Panc1 (cell line): ENCODE measurements around the gene HOXD11. TPM values are rescaled to one million over a fixed set of nuclear protein-coding genes. Genes with fewer than 3 reads are reported as not detected.

Source experiments
- ATAC-seq: fragments of 200-7000 bp; cut with Tn5 transposase; 2 replicates; pipeline ENCODE4 v1.9.1; 2020; ENCODE audit warnings: mild to moderate bottlenecking, moderate library complexity
- BruUV-seq: library from RNA; stranded (reverse); fragments of 400-500 nt; replicated peaks from 2 replicates; lab custom pipeline; 2021; lab: Mats Ljungman, UMichigan
- CTCF ChIA-PET: fragments of 300-600 bp; sonication (Branson Sonifier 250); formaldehyde crosslinking; loops from one replicate; lab custom pipeline; 2022; ENCODE audit warnings: antibody characterized with exemption; lab: Charles Lee
- POLR2A ChIA-PET: fragments of 300-600 bp; sonication (Branson Sonifier 250); formaldehyde crosslinking; loops from one replicate; lab custom pipeline; 2022; ENCODE audit warnings: antibody characterized with exemption; lab: Charles Lee
- DNase-seq: peaks from one replicate; pipeline ENCODE4 v3.0.0-alpha.2; 2010; ENCODE audit warnings: low read depth, low spot score
- H3K27ac ChIP-seq: 2 replicates; pipeline ENCODE4 v1.5.1; 2011; ENCODE audit warnings: mild to moderate bottlenecking, low read length, inconsistent platforms
- H3K27me3 ChIP-seq: fragments of 200-500 bp; sonication (Bioruptor generic); 2 replicates; pipeline ENCODE4 v1.6.0; 2014; ENCODE audit warnings: low read length, inconsistent platforms; ENCODE audit not compliant: control insufficient read depth, insufficient read depth
- H3K36me3 ChIP-seq: fragments of 200-500 bp; sonication (Bioruptor generic); 2 replicates; pipeline ENCODE4 v1.5.1; 2014; ENCODE audit warnings: inconsistent platforms, mild to moderate bottlenecking, low read length, moderate library complexity; ENCODE audit not compliant: control insufficient read depth, insufficient read depth
- H3K4me1 ChIP-seq: 2 replicates; pipeline ENCODE4 v1.5.1; 2011; ENCODE audit warnings: inconsistent platforms, mild to moderate bottlenecking, low read length, moderate library complexity; ENCODE audit not compliant: control insufficient read depth, insufficient read depth
- H3K4me3 ChIP-seq, 2 experiments: 2 replicates each; pipeline ENCODE4 v1.5.1; 2011 to 2012; ENCODE audit warnings: low read depth in 2 of 2, low read length in 2 of 2, mild to moderate bottlenecking in 2 of 2, inconsistent platforms in 1 of 2, moderate library complexity in 1 of 2
- H3K9me3 ChIP-seq: fragments of 200-500 bp; sonication (Bioruptor generic); 2 replicates; pipeline ENCODE4 v1.5.1; 2014; ENCODE audit warnings: low read depth, mild to moderate bottlenecking, inconsistent platforms, low read length, moderate library complexity; ENCODE audit not compliant: control insufficient read depth, insufficient read depth
- CTCF ChIP-seq: fragments of 450-650 bp; IDR thresholded peaks from 2 replicates; pipeline ENCODE4 v1.5.1; 2017; ENCODE audit warnings: mild to moderate bottlenecking
- POLR2AphosphoS5 ChIP-seq: IDR thresholded peaks from 2 replicates; pipeline ENCODE4 v1.6.1; 2012; ENCODE audit warnings: mild to moderate bottlenecking, low read depth, low read length, moderate library complexity
- REST ChIP-seq, 2 experiments: IDR thresholded peaks; 2 replicates each; pipeline ENCODE4 v1.6.1; 2011 to 2012; ENCODE audit warnings: low read depth in 2 of 2, control low read depth in 1 of 2, low read length in 1 of 2, mild to moderate bottlenecking in 1 of 2, moderate library complexity in 1 of 2; ENCODE audit not compliant: insufficient read depth in 1 of 2
- SIN3A ChIP-seq: IDR thresholded peaks from 2 replicates; pipeline ENCODE4 v1.6.1; 2012; ENCODE audit warnings: low read depth, mild to moderate bottlenecking, low read length, moderate library complexity, borderline replicate concordance; ENCODE audit not compliant: insufficient read depth
- TCF7L2 ChIP-seq: IDR thresholded peaks from 2 replicates; pipeline ENCODE4 v1.6.1; 2011; ENCODE audit warnings: mild to moderate bottlenecking, low read depth, low read length, inconsistent platforms
- in situ Hi-C: cut with HindIII; loops from 2 replicates; pipeline ENCODE4 v1.10.0; 2016; ENCODE audit warnings: low sequenced_read_pairs, low pct_unique_long_range_greater_than_20kb
- intact Hi-C: fragments of 100-400 bp; cut with micrococcal nuclease; formaldehyde crosslinking; loops from one replicate; pipeline ENCODE4 v1.10.0; 2022; ENCODE audit not compliant: unreplicated experiment
- total RNA-seq: library from RNA; stranded (reverse); gene quantifications from one replicate; pipeline ENCODE4 v1.2.1, GENCODE V29; 2021; ENCODE audit not compliant: unreplicated experiment

HOXD11 gene
- total RNA-seq, 1 experiment from 2014 or later = 0.49 TPM

GRCh38 chr2:176138526-176138922 is 31.4 kb downstream of the HOXD11 start:
- in situ Hi-C loops = no loop called here
- ATAC-seq = no peak
- no peaks in the 10 kb centered on the region for H3K36me3 ChIP-seq
- ChIA-PET CTCF (interaction anchor here (1.2 kb wide), 1 partner anchor 12 kb away, joined by 4 read pairs; no protein-coding TSS in a partner anchor), POLR2A (no interaction called here)
- no TSS peak for BruUV-seq
- intact Hi-C loops = no loop called here
- peak overlapping the region; percentile 77 for H3K27ac ChIP-seq
- no peaks in the 10 kb centered on the region for H3K9me3 ChIP-seq
- H3K4me3 ChIP-seq = peak overlapping the region; percentile 54 to 55
- H3K4me1 ChIP-seq = peaks cover 11% of the 10 kb centered on the region
- no peak for DNase-seq
- TF ChIP-seq TCF7L2 (no peak), SIN3A (no peak), REST (IDR thresholded peaks at IDR 0.05; ENCODE audit: insufficient read depth in 1 of 2, low read depth in 2 of 2, low read length in 1 of 2) (no peak)
- H3K27me3 ChIP-seq = no peaks in the 10 kb centered on the region

GRCh38 chr2:176138923-176139660 is 32.0 kb downstream of the HOXD11 start:
- peak overlapping the region; percentile 54 to 55 for H3K4me3 ChIP-seq
- in situ Hi-C loops (no loop called here), intact Hi-C loops (no loop called here)
- CTCF ChIA-PET = interaction anchor here (0.5 to 2.5 kb wide), 8 partner anchors 12 to 513 kb away, joined by 3 to 37 read pairs (median 6); no protein-coding TSS in a partner anchor
- POLR2A ChIA-PET = no interaction called here
- H3K27ac ChIP-seq = peak overlapping the region; percentile 77
- no TSS peak for BruUV-seq
- H3K27me3 ChIP-seq = no peaks in the 10 kb centered on the region
- no peaks in the 10 kb centered on the region for H3K9me3 ChIP-seq
- no peak for ATAC-seq
- DNase-seq = no peak
- H3K4me1 ChIP-seq = peaks cover 9% of the 10 kb centered on the region
- TF ChIP-seq REST (IDR thresholded peaks at IDR 0.05; ENCODE audit: insufficient read depth in 1 of 2, low read depth in 2 of 2, low read length in 1 of 2) (no peak), SIN3A (no peak), CTCF (no peak), POLR2AphosphoS5 (no peak), TCF7L2 (no peak)
- no peaks in the 10 kb centered on the region for H3K36me3 ChIP-seq
